ENCODE measurements around the gene RHBDL2. TPM values are rescaled to one million over a fixed set of nuclear protein-coding genes. Genes with fewer than 3 reads are reported as not detected.

RHBDL2 gene
- total and polyA plus RNA-seq, 9 of the 15 experiments (the other 6 are each of a cell fraction or from before 2014, with no cell fraction given) = not detected

DNA sequence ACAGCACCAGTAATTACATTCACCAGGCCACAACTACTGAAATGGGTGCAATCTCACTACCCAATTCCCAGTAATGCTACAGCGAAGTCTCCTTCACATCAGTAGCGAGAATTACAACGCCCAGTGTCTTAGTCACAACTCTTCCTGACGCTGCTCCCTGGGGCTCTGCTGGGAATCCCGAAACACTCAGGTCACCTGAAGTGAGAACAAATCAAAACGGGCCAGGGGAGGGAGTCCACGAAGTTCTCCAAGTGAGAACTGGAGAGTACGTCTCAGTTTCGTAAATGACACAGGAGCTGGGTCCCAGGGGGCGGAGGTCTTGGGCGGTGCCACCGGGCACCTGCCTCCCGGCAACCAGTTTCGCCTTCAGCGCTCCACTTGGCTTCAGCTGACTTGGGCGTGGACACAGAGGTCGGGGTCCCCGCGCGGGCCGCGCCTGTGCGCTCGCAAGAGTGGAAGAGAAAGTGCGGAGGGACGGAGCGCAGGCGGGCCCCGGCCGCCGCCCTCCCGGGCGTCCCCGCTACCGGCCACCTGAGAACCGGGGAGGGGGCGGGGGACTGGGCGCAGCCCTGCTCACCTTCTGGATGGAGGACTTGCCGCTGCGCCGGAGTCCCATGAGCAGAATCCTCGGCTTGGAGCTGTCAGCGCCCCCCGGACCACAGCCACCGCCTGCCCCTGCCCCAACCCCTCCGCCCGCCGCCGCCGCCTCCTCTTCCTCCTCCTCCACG, 82.6 kb downstream of the RHBDL2 start (continued):
- TF ChIP-seq, protein P1, sequence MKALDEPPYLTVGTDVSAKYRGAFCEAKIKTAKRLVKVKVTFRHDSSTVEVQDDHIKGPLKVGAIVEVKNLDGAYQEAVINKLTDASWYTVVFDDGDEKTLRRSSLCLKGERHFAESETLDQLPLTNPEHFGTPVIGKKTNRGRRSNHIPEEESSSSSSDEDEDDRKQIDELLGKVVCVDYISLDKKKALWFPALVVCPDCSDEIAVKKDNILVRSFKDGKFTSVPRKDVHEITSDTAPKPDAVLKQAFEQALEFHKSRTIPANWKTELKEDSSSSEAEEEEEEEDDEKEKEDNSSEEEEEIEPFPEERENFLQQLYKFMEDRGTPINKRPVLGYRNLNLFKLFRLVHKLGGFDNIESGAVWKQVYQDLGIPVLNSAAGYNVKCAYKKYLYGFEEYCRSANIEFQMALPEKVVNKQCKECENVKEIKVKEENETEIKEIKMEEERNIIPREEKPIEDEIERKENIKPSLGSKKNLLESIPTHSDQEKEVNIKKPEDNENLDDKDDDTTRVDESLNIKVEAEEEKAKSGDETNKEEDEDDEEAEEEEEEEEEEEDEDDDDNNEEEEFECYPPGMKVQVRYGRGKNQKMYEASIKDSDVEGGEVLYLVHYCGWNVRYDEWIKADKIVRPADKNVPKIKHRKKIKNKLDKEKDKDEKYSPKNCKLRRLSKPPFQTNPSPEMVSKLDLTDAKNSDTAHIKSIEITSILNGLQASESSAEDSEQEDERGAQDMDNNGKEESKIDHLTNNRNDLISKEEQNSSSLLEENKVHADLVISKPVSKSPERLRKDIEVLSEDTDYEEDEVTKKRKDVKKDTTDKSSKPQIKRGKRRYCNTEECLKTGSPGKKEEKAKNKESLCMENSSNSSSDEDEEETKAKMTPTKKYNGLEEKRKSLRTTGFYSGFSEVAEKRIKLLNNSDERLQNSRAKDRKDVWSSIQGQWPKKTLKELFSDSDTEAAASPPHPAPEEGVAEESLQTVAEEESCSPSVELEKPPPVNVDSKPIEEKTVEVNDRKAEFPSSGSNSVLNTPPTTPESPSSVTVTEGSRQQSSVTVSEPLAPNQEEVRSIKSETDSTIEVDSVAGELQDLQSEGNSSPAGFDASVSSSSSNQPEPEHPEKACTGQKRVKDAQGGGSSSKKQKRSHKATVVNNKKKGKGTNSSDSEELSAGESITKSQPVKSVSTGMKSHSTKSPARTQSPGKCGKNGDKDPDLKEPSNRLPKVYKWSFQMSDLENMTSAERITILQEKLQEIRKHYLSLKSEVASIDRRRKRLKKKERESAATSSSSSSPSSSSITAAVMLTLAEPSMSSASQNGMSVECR (CRISPR knock-in tag; IDR thresholded peaks at IDR 0.05) = peak; percentile 60; the same call in 1 of the 2 replicates
- TF ChIP-seq KLF13 (tag; IDR thresholded peaks at IDR 0.05; ENCODE audit: borderline replicate concordance, low read depth) = peak; percentile 35; the same call in 1 of the 2 replicates
- TF ChIP-seq SMAD4 (CRISPR knock-in tag; conservative IDR thresholded peaks at IDR 0.05) = peak; percentile 6
- TF ChIP-seq, protein P2, sequence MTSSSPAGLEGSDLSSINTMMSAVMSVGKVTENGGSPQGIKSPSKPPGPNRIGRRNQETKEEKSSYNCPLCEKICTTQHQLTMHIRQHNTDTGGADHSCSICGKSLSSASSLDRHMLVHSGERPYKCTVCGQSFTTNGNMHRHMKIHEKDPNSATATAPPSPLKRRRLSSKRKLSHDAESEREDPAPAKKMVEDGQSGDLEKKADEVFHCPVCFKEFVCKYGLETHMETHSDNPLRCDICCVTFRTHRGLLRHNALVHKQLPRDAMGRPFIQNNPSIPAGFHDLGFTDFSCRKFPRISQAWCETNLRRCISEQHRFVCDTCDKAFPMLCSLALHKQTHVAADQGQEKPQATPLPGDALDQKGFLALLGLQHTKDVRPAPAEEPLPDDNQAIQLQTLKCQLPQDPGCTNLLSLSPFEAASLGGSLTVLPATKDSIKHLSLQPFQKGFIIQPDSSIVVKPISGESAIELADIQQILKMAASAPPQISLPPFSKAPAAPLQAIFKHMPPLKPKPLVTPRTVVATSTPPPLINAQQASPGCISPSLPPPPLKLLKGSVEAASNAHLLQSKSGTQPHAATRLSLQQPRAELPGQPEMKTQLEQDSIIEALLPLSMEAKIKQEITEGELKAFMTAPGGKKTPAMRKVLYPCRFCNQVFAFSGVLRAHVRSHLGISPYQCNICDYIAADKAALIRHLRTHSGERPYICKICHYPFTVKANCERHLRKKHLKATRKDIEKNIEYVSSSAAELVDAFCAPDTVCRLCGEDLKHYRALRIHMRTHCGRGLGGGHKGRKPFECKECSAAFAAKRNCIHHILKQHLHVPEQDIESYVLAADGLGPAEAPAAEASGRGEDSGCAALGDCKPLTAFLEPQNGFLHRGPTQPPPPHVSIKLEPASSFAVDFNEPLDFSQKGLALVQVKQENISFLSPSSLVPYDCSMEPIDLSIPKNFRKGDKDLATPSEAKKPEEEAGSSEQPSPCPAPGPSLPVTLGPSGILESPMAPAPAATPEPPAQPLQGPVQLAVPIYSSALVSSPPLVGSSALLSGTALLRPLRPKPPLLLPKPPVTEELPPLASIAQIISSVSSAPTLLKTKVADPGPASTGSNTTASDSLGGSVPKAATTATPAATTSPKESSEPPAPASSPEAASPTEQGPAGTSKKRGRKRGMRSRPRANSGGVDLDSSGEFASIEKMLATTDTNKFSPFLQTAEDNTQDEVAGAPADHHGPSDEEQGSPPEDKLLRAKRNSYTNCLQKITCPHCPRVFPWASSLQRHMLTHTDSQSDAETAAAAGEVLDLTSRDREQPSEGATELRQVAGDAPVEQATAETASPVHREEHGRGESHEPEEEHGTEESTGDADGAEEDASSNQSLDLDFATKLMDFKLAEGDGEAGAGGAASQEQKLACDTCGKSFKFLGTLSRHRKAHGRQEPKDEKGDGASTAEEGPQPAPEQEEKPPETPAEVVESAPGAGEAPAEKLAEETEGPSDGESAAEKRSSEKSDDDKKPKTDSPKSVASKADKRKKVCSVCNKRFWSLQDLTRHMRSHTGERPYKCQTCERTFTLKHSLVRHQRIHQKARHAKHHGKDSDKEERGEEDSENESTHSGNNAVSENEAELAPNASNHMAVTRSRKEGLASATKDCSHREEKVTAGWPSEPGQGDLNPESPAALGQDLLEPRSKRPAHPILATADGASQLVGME (CRISPR knock-in tag; IDR thresholded peaks at IDR 0.05) = 0 out of 2 replicates have a peak, but pooled peaks have one; percentile 11
- TF ChIP-seq ZFPM2 (CRISPR knock-in tag; IDR thresholded peaks at IDR 0.05) = no peak
- TF ChIP-seq HIVEP1 (CRISPR knock-in tag; IDR thresholded peaks at IDR 0.05) = 0 out of 2 replicates have a peak, but pooled peaks have one; percentile 31
- TF ChIP-seq PCBP1 (IDR thresholded peaks at IDR 0.05; ENCODE audit: low read depth, low read length, poor library complexity, severe bottlenecking) = peak; percentile 3
- no peak for TF ChIP-seq ZNF696 (CRISPR knock-in tag; conservative IDR thresholded peaks at IDR 0.05)
- 0 out of 2 replicates have a peak, but pooled peaks have one; percentile 55 for TF ChIP-seq RUNX1 (IDR thresholded peaks at IDR 0.05; ENCODE audit: low read depth)
- no peak for TF ChIP-seq MEF2A (IDR thresholded peaks at IDR 0.05; ENCODE audit: control insufficient read depth, low read depth, low read length)
- no peak for TF ChIP-seq ZNF444 (CRISPR knock-in tag; IDR thresholded peaks at IDR 0.05)
- 0 out of 2 replicates have a peak, but pooled peaks have one; percentile 38 for TF ChIP-seq KLF6 (CRISPR knock-in tag; IDR thresholded peaks at IDR 0.05; ENCODE audit: borderline replicate concordance)
- peak; percentile 29; the same call in 1 of the 2 replicates for TF ChIP-seq BHLHE40 (IDR thresholded peaks at IDR 0.05; ENCODE audit: low read length)

Measured in K562 (cell line).